Stimulated activated CD4-positive, alpha-beta T cell treated with anti-CD3 and anti-CD28 coated beads, TNF-alpha, amount 100 ng/mL, for 1 hour (primary cell): ENCODE results near the gene ZNF276.
"Not testable (repeated sequence)": the region's sequence is repeated elsewhere in the genome, so short reads cannot be mapped to it uniquely, and the experiment has no call there.

ENCODE experiments used
- DNase-seq, 3 donors: peaks; one replicate each; pipeline ENCODE4 v3.0.0-alpha.2; 2020; ENCODE audit warnings: low read depth in 3 of 3, low spot score in 1 of 3

Gene ZNF276

DNA sequence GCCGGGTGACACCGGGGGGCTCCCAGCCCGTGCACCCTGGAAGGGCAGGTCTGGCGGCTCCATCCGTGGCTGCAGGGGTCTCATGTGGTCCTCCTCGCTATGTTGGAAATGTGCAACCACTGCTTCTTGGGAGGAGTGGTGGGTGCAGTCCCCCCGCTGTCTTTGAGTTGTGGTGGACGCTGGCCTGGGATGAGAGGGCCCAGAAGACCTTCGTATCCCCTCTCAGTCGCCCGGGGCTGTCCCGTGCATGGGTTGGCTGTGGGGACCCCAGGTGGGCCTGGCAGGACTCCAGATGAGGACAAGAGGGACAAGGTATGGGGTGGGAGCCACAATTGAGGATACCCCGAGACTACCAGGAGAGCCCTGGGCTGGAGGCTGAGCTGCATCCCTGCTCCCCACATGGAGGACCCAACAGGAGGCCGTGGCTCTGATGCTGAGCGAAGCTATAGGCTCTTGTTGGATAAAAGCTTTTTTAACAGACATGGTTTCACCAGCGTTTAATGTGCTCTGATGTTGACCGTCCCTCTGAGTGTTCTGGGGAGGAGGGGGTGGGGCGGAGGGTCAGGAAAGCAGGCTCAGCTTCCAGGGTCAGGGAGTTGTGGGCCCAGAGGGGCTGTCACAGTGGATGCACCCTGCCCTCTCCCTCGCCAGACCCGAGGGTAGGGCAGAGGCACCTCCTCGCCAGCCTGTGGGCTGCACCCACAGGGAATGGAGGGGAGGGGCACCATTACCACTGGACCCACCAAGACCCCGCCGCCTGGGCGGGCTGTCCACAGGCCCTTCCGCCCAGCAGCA, 25.3 kb upstream of the ZNF276 start:
- DNase-seq: no peak

DNA sequence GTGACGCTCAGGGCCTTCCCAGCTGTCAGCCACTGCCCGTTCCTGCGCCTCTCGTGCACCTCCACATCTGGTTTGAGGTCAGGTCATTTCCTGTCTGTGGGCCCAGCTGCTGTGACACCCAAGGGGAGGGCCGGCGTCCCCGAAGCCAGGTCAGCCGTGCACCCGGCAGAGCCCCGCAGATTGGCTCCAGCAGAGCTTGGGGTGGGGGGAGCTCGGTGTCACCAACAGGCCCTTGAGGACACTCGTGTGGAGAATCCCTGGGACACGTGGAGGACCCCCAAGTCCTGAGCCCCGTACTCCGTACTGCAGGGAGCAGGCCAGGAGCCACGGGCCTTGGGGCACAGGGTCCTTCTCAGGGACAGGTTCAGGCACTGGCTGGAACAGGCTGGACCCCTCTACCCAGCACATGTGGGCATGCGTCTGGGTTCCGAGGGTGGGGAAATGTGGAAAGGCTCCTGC, 24.6 kb upstream of the ZNF276 start:
- no peak for DNase-seq

- no peak for DNase-seq
Observed at GRCh38 chr16:89697161-89697615, 24.1 kb upstream of the ZNF276 start.

- DNase-seq: no peak
Observed at GRCh38 chr16:89697616-89698331, 23.6 kb upstream of the ZNF276 start.

DNA sequence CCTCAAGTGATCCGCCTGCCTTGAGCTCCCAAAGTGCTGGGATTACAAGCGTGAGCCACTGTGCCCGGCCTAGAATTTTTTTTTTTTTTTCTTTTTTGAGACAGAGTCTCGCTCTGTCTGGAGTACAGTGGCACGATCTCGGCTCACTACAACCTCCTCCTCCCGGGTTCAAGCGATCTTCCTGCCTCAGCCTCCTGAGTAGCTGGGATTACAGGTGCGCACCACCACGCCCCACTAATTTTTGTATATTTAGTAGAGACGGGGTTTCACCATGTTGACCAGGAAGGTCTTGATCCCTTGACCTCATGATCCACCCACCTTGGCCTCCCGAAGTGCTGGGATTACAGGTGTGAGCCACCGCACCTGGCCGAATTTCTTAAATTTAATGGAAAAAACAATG, 22.6 kb upstream of the ZNF276 start:
- DNase-seq: not testable (repeated sequence)

DNA sequence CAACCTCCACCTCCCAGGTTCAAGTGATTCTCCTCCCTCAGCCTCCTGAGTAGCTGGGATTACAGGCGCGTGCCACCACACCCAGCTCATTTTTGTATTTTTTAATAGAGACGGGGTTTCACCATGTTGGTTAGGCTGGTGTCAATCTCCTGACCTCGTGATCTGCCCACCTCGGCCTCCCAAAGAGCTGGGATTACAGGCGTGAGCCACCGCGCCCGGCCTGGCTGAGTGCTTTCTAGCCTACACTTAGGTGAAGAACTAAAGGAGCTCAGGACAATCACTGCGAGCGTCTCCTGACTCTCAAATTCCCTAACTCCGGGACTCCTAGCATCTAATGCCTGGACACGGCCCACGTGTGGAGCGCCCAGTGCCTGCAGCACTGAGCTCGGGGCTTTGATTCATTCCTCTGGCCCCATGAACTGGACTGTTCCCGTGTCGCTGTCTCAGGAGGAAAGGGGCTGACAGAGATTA, 21.7 kb upstream of the ZNF276 start:
- not testable (repeated sequence) for DNase-seq

GRCh38 chr16:89700100-89700648, 21.2 kb upstream of the ZNF276 start:
- DNase-seq: peak; percentile 91 to 98 (median 92)

DNA sequence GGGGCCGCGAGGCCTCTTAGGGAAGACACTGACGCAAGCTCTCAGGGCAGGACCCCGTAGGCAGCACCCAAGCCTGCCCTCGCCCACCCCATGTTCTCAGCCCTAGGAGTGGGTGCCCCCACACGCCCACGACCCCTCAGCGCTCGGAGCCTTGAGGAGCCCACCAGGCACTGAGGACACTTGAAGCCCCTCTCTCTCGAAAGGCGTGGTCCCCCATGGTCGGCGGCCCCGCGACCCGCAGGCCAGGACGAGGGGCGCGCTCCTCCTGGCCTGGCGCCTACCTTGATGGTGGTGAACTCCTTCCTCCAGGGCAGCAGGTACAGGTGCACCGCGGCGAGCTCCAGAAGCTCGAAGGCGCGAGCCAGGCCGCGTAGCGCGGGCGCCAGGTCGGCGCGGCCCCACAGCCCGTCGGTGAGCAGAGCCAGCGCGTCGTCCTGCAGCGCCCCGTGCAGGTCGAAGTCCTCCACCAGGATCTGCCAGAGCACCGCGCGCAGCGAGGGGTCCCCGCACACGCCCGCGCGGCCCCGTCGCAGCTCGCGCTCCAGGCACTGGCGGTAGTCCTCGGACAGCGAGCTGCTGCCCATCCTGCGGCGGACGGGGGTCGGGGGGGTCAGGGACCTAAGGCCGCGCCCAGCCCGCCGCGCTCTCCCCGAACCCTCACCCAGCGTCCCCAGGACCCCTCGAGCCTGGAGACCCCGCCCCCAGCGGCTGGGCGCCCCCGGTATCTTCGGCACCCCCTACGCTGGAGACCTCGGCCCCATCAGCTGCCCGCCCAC, 20.5 kb upstream of the ZNF276 start:
- DNase-seq: no peak

DNA sequence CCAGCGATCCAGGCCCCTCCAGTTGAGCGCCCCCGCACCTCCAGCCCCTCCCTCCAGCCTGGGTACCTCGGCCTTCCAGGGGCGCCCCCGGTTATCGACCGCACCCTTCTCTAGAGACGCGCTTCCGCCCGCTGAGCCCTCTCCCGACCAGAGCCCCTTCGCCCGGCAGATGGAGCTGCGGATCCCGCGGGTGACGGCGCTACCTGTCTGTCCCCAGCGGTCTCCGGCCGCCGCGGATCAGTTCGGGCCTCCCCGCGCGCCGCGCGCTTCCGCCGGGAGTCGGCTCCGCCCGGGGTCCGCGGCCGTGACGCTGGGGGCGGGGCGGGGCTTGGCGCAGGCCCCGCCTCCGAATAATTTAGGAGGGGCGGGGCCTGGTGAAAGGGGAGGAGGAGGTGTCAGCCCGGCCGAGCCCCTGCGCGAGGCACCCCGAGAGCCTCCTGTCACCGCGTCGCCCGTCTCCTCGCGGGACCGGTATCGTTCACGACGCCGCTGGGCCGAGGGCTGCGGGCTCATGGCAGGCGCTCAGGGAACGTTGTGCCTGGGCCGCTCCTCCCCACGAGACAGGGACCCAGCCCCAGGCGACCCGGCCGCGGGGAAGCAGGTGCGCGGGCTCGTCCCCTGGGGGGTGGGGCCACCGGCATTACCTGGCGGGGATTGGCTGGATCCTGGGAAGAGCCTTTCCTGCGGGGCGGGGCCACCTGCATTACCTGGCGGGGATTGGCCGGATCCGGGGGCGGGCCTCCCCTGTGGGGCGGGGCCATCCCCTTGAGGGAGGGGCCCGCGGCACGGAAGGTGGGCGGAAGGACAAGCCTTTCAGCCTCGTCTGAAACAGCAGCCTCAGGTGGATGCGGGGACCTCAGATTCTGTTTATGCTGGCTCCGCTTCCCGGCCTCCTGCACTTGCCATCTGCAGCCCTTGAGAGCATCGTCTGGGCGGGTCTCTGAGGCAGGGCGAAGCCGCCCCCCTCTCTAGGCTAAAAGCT, 19.6 kb upstream of the ZNF276 start, which contains the start of gene SPATA2L:
TSS of gene SPATA2L (minus strand) at position 281 of the 982 bp plus-strand sequence. CDS start 473 bp downstream, outside the sequence.
- peak; percentile 95 to 97 (median 96) for DNase-seq

- DNase-seq: no peak
Observed at GRCh38 chr16:89704281-89704680, 17.1 kb upstream of the ZNF276 start.

DNA sequence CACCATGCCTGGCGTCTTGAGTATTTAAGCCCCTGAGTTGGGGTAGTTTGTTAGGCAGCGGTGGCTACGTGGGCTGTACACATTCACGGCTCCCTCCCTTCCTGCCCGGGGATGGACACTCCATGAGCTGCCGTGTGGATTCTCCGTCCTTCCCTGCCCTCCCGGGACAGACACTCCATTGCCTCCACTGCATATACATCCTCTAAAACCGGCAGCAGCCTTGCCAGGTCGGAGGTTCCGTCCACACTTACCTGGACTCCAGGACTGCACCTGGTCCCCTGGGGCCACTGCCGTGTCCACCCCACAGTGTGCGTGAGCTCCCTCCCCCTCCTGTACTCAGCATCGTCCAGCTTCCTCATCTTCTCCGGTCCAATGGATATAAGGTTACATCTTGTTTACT, 16.3 kb upstream of the ZNF276 start:
- no peak for DNase-seq

GRCh38 chr16:89706518-89707260, 14.6 kb upstream of the ZNF276 start:
- DNase-seq: no peak

GRCh38 chr16:89707695-89708094, 13.6 kb upstream of the ZNF276 start:
- no peak for DNase-seq

DNA sequence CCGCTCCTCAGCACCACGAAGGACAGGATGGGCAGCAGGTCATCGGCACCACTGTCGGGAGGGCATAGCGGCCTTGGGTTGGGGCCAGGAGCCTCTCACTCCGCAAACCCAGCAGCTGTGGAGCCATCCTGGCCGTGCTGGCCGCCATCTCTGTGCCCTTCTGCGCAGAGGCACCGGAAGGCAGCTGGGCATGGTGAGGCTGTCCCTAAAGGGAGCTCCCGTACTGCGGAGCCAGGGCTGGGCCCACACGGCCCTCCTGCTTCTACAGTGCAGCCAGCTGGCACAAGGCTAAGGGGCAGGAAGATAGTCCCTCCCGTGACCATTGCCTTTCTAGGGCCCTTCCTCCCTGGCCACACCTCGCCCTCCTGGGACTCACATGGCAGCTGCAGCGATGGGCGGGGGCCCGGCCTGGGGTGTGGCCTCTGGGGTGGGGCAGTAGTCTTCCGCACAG, 12.8 kb upstream of the ZNF276 start:
- no peak for DNase-seq

GRCh38 chr16:89709166-89709565, 12.2 kb upstream of the ZNF276 start:
- DNase-seq: no peak

DNA sequence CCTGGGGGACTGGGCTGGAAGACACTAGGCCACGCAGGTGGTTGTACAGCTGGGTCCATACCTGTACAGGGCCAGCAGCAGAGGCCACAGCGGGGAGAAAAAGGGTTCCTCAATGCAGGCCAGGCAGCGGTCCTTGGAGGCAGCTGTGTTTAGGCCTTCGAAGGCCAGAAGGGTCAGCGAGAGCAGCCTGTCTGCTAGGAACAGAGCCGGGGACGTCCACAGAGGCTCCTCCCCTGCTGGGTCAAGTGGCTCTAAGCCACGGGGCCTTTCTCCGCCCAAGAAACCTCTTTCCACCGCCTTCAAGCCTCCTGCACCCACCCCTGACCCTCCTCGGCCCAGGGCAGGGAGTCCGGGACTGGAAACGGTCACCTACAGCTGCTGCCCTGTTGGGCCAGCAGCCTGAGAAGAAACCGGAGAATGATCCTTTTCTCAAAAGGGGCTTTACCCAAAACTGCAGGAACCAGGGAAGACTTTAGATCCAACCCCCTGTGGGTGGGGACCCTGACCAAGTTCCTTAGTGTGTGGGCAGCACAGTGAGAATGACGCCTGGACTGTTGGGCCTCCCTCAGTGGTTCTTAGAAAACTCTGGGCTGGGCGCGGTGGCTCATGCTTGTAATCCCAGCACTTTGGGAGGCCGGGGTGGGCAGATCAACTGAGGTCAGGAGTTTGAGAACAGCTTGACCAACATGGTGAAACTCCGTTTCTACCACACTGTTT, 11.5 kb upstream of the ZNF276 start:
- no peak for DNase-seq

- no peak for DNase-seq
Observed at GRCh38 chr16:89710709-89711564, 10.4 kb upstream of the ZNF276 start.
